HEK293 (cell line): Measurements from ENCODE around the gene HPDL.
A peak's percentile ranks its signal among the peaks of the same experiment; 100 is the strongest.

Experiments used
- CTCF ChIA-PET: fragments of 350-600 bp; formaldehyde crosslinking; extraction: SDS; loops from one replicate; lab custom pipeline; 2021; ENCODE audit warnings: antibody characterized with exemption; lab: Yijun Ruan, JAX
- POLR2A ChIA-PET: fragments of 300-600 bp; formaldehyde crosslinking; extraction: SDS; loops from one replicate; lab custom pipeline; 2020; ENCODE audit warnings: antibody characterized with exemption, inconsistent platforms; lab: Yijun Ruan, JAX
- H3K27ac ChIP-seq: fragments of 200-500 bp; sonication (Bioruptor generic); 2 replicates; pipeline ENCODE4 v1.5.1; 2014; ENCODE audit warnings: low read depth, low read length, control low read depth, inconsistent platforms; ENCODE audit errors: extremely low read depth
- H3K36me3 ChIP-seq, 2 experiments: fragments of 200-500 bp in 1 of 2; sonication (Bioruptor generic) in 1 of 2; 1 replicate in 1 of 2; 2 replicates in 1 of 2; pipeline ENCODE4 v1.5.1; 2014 to 2017; ENCODE audit warnings: inconsistent platforms in 2 of 2, low read length in 2 of 2; ENCODE audit not compliant: control insufficient read depth in 2 of 2, insufficient read depth in 1 of 2
- H3K4me1 ChIP-seq: fragments of 200-500 bp; sonication (Bioruptor generic); 2 replicates; pipeline ENCODE4 v1.5.1; 2014; ENCODE audit warnings: mild to moderate bottlenecking, low read length, inconsistent platforms; ENCODE audit not compliant: control insufficient read depth, insufficient read depth
- H3K4me3 ChIP-seq: 2 replicates; pipeline ENCODE4 v1.5.1; 2011; ENCODE audit warnings: low read depth, mild to moderate bottlenecking, control low read depth, low read length, moderate library complexity
- H3K9me3 ChIP-seq: fragments of 200-500 bp; sonication (Bioruptor generic); 2 replicates; pipeline ENCODE4 v1.5.1; 2014; ENCODE audit warnings: low read depth, low read length, inconsistent platforms; ENCODE audit not compliant: control insufficient read depth, insufficient read depth
- ATF2 ChIP-seq: fragments of 450-650 bp; formaldehyde crosslinking; IDR thresholded peaks from 2 replicates; pipeline ENCODE4 v1.5.1; 2016; ENCODE audit warnings: missing biosample characterization, missing genetic modification characterization, low read depth
- KLF1 ChIP-seq: fragments of 450-650 bp; formaldehyde crosslinking; IDR thresholded peaks from 2 replicates; pipeline ENCODE4 v1.5.1; 2016; ENCODE audit warnings: missing biosample characterization, missing genetic modification characterization
- ZFP37 ChIP-seq: fragments of 450-650 bp; formaldehyde crosslinking; IDR thresholded peaks from 2 replicates; pipeline ENCODE4 v1.5.1; 2016; ENCODE audit warnings: missing biosample characterization, missing genetic modification characterization
- ZNF10 ChIP-seq: fragments of 450-650 bp; formaldehyde crosslinking; IDR thresholded peaks from 2 replicates; pipeline ENCODE4 v1.5.1; 2017; ENCODE audit warnings: missing biosample characterization, missing genetic modification characterization
- ZNF169 ChIP-seq: fragments of 450-650 bp; formaldehyde crosslinking; IDR thresholded peaks from 2 replicates; pipeline ENCODE4 v1.5.1; 2016; ENCODE audit warnings: missing biosample characterization, missing genetic modification characterization
- ZNF24 ChIP-seq: fragments of 450-650 bp; formaldehyde crosslinking; IDR thresholded peaks from 2 replicates; pipeline ENCODE4 v1.5.1; 2016; ENCODE audit warnings: missing biosample characterization, missing genetic modification characterization
- ZNF280D ChIP-seq: fragments of 450-650 bp; formaldehyde crosslinking; IDR thresholded peaks from 2 replicates; pipeline ENCODE4 v1.5.1; 2016; ENCODE audit warnings: missing biosample characterization, missing genetic modification characterization
- ZNF449 ChIP-seq: fragments of 450-650 bp; formaldehyde crosslinking; IDR thresholded peaks from 2 replicates; pipeline ENCODE4 v1.5.1; 2017; ENCODE audit warnings: missing biosample characterization, mild to moderate bottlenecking, missing genetic modification characterization, moderate library complexity
- ZNF48 ChIP-seq: fragments of 450-650 bp; formaldehyde crosslinking; IDR thresholded peaks from 2 replicates; pipeline ENCODE4 v1.5.1; 2016; ENCODE audit warnings: missing biosample characterization, missing genetic modification characterization
- ZNF518A ChIP-seq: fragments of 450-650 bp; formaldehyde crosslinking; conservative IDR thresholded peaks from 2 replicates; pipeline ENCODE4 v1.5.1; 2016; ENCODE audit warnings: low read depth, missing biosample characterization, missing genetic modification characterization
- ZNF521 ChIP-seq: fragments of 450-650 bp; formaldehyde crosslinking; IDR thresholded peaks from 2 replicates; pipeline ENCODE4 v1.5.1; 2017; ENCODE audit warnings: missing biosample characterization, mild to moderate bottlenecking, missing genetic modification characterization
- ZNF571 ChIP-seq: fragments of 450-650 bp; formaldehyde crosslinking; IDR thresholded peaks from 2 replicates; pipeline ENCODE4 v1.5.0; 2017; ENCODE audit warnings: missing biosample characterization, missing genetic modification characterization
- ZNF600 ChIP-seq: fragments of 450-650 bp; formaldehyde crosslinking; IDR thresholded peaks from 2 replicates; pipeline ENCODE4 v1.5.1; 2016; ENCODE audit warnings: missing biosample characterization, missing genetic modification characterization
- ZNF776 ChIP-seq: fragments of 450-650 bp; formaldehyde crosslinking; IDR thresholded peaks from 2 replicates; pipeline ENCODE4 v1.5.0; 2017; ENCODE audit warnings: missing biosample characterization, missing genetic modification characterization, borderline replicate concordance

Gene HPDL

GRCh38 chr1:45345014-45345413 lies 18.3 kb downstream of the HPDL start:
- Histone ChIP-seq H3K9me3 (no peaks in the 10 kb centered on the region), H3K27ac (no peak overlapping the region), H3K4me3 (no peak overlapping the region), H3K36me3 (peaks cover 0 to 63% of the 10 kb centered on the region in 2 experiments; a peak in 2 of 3 replicates), H3K4me1 (no peaks in the 10 kb centered on the region)
- TF ChIP-seq ZNF518A (tag by site-specific recombination) (no peak), ZNF776 (no peak), ZNF169 (no peak), ZNF24 (tag by site-specific recombination) (no peak)
- ChIA-PET POLR2A (interaction anchor here (0.8 kb wide), 1 partner anchor 146 kb away, joined by 3 read pairs; the partner anchor contains the start of gene TESK2), CTCF (interaction anchor here (1.5 to 2.0 kb wide), 2 partner anchors 148 kb away, joined by 4 to 5 read pairs; no protein-coding TSS in a partner anchor)

- H3K36me3 ChIP-seq = peaks cover 0 to 55% of the 10 kb centered on the region in 2 experiments; a peak in 2 of 3 replicates
- POLR2A ChIA-PET = no interaction called here
Observed at GRCh38 chr1:45346473-45346872, 19.8 kb downstream of the HPDL start.

GRCh38 chr1:45348020-45348419 lies 21.3 kb downstream of the HPDL start:
- no peak overlapping the region for H3K27ac ChIP-seq
- ChIA-PET POLR2A (interaction anchor here (0.8 to 3.0 kb wide), 7 partner anchors 8 to 626 kb away, joined by 3 to 31 read pairs (median 4); partner anchors contain the start of genes BTBD19, CCDC163, MMACHC and MUTYH), CTCF (interaction anchor here (0.9 to 4.3 kb wide), 5 partner anchors 7 to 164 kb away, joined by 3 to 23 read pairs (median 5); partner anchors contain the start of genes MUTYH and TOE1)

More at GRCh38 chr1:45346473-45346872, 19.8 kb downstream of the HPDL start:
- peak; percentile 89 for TF ChIP-seq ZNF10 (tag by site-specific recombination)
- no peak for TF ChIP-seq ZNF571 (tag by site-specific recombination)
- H3K4me1 ChIP-seq = no peaks in the 10 kb centered on the region
- no peaks in the 10 kb centered on the region for H3K9me3 ChIP-seq
- no peak overlapping the region for H3K27ac ChIP-seq
- no peak overlapping the region for H3K4me3 ChIP-seq
- CTCF ChIA-PET = interaction anchor here (1.0 to 2.0 kb wide), 2 partner anchors 147 to 154 kb away, joined by 3 to 5 read pairs; no protein-coding TSS in a partner anchor

GRCh38 chr1:45348609-45348965 lies 21.9 kb downstream of the HPDL start:
- CTCF ChIA-PET = interaction anchor here (0.9 to 4.3 kb wide), 4 partner anchors 8 to 163 kb away, joined by 3 to 23 read pairs (median 6); partner anchors contain the start of genes MUTYH and TOE1
- TF ChIP-seq ZNF600 (tag by site-specific recombination) (no peak), ZNF280D (no peak), ATF2 (tag by site-specific recombination) (peak; percentile 55; the same call in 1 of the 2 replicates)

More at GRCh38 chr1:45348020-45348419, 21.3 kb downstream of the HPDL start:
- Histone ChIP-seq H3K36me3 (peaks cover 0 to 40% of the 10 kb centered on the region in 2 experiments; a peak in 2 of 3 replicates), H3K4me3 (no peak overlapping the region), H3K9me3 (no peaks in the 10 kb centered on the region), H3K4me1 (no peaks in the 10 kb centered on the region)
- TF ChIP-seq ZNF48 (tag by site-specific recombination) (no peak), ZFP37 (tag by site-specific recombination) (peak; percentile 63; the same call in 1 of the 2 replicates), ZNF521 (tag by site-specific recombination) (no peak), ZNF449 (tag by site-specific recombination) (no peak), KLF1 (tag by site-specific recombination) (no peak)

More at GRCh38 chr1:45348609-45348965, 21.9 kb downstream of the HPDL start:
- no peaks in the 10 kb centered on the region for H3K4me1 ChIP-seq
- H3K4me3 ChIP-seq = no peak overlapping the region
- peaks cover 0 to 34% of the 10 kb centered on the region in 2 experiments; a peak in 2 of 3 replicates for H3K36me3 ChIP-seq
- H3K27ac ChIP-seq = no peak overlapping the region
- no peaks in the 10 kb centered on the region for H3K9me3 ChIP-seq
- POLR2A ChIA-PET = interaction anchor here (0.8 to 3.0 kb wide), 7 partner anchors 8 to 627 kb away, joined by 3 to 31 read pairs (median 4); partner anchors contain the start of genes BTBD19, CCDC163, MMACHC and MUTYH
